HEK293 (cell line): ENCODE data around the gene BOK.

Experiments
- CTCF ChIA-PET: fragments of 350-600 bp; formaldehyde crosslinking; extraction: SDS; loops from one replicate; lab custom pipeline; 2021; ENCODE audit warnings: antibody characterized with exemption; lab: Yijun Ruan, JAX
- POLR2A ChIA-PET: fragments of 300-600 bp; formaldehyde crosslinking; extraction: SDS; loops from one replicate; lab custom pipeline; 2020; ENCODE audit warnings: antibody characterized with exemption, inconsistent platforms; lab: Yijun Ruan, JAX
- H3K27ac ChIP-seq: fragments of 200-500 bp; sonication (Bioruptor generic); 2 replicates; pipeline ENCODE4 v1.5.1; 2014; ENCODE audit warnings: low read depth, low read length, control low read depth, inconsistent platforms; ENCODE audit errors: extremely low read depth
- H3K36me3 ChIP-seq, 2 experiments: fragments of 200-500 bp in 1 of 2; sonication (Bioruptor generic) in 1 of 2; 1 replicate in 1 of 2; 2 replicates in 1 of 2; pipeline ENCODE4 v1.5.1; 2014 to 2017; ENCODE audit warnings: inconsistent platforms in 2 of 2, low read length in 2 of 2; ENCODE audit not compliant: control insufficient read depth in 2 of 2, insufficient read depth in 1 of 2
- H3K4me1 ChIP-seq: fragments of 200-500 bp; sonication (Bioruptor generic); 2 replicates; pipeline ENCODE4 v1.5.1; 2014; ENCODE audit warnings: mild to moderate bottlenecking, low read length, inconsistent platforms; ENCODE audit not compliant: control insufficient read depth, insufficient read depth
- H3K4me3 ChIP-seq: 2 replicates; pipeline ENCODE4 v1.5.1; 2011; ENCODE audit warnings: low read depth, mild to moderate bottlenecking, control low read depth, low read length, moderate library complexity
- H3K9me3 ChIP-seq: fragments of 200-500 bp; sonication (Bioruptor generic); 2 replicates; pipeline ENCODE4 v1.5.1; 2014; ENCODE audit warnings: low read depth, low read length, inconsistent platforms; ENCODE audit not compliant: control insufficient read depth, insufficient read depth
- EGR2 ChIP-seq: fragments of 450-650 bp; formaldehyde crosslinking; IDR thresholded peaks from 2 replicates; pipeline ENCODE4 v1.5.1; 2016; ENCODE audit warnings: low read depth, missing biosample characterization, missing genetic modification characterization
- GFI1B ChIP-seq: fragments of 450-650 bp; formaldehyde crosslinking; IDR thresholded peaks from 2 replicates; pipeline ENCODE4 v1.5.1; 2016; ENCODE audit warnings: missing biosample characterization, missing genetic modification characterization
- GLI4 ChIP-seq: fragments of 450-650 bp; formaldehyde crosslinking; IDR thresholded peaks from 2 replicates; pipeline ENCODE4 v1.5.1; 2016; ENCODE audit warnings: missing biosample characterization, missing genetic modification characterization
- GLIS2 ChIP-seq: fragments of 450-650 bp; formaldehyde crosslinking; IDR thresholded peaks from 2 replicates; pipeline ENCODE4 v1.5.1; 2016; ENCODE audit warnings: missing biosample characterization, missing genetic modification characterization
- KLF1 ChIP-seq: fragments of 450-650 bp; formaldehyde crosslinking; IDR thresholded peaks from 2 replicates; pipeline ENCODE4 v1.5.1; 2016; ENCODE audit warnings: missing biosample characterization, missing genetic modification characterization
- KLF16 ChIP-seq: fragments of 450-650 bp; formaldehyde crosslinking; IDR thresholded peaks from 2 replicates; pipeline ENCODE4 v1.5.1; 2017; ENCODE audit warnings: missing biosample characterization, missing genetic modification characterization
- ZBTB6 ChIP-seq: fragments of 450-650 bp; formaldehyde crosslinking; IDR thresholded peaks from 2 replicates; pipeline ENCODE4 v1.5.1; 2017; ENCODE audit warnings: missing biosample characterization, missing genetic modification characterization
- ZEB2 ChIP-seq: fragments of 450-650 bp; formaldehyde crosslinking; IDR thresholded peaks from 2 replicates; pipeline ENCODE4 v1.5.1; 2016; ENCODE audit warnings: missing biosample characterization, missing genetic modification characterization
- ZFHX2 ChIP-seq: fragments of 450-650 bp; formaldehyde crosslinking; conservative IDR thresholded peaks from 2 replicates; pipeline ENCODE4 v1.5.1; 2016; ENCODE audit warnings: missing biosample characterization, missing genetic modification characterization
- ZIC2 ChIP-seq: fragments of 450-650 bp; formaldehyde crosslinking; IDR thresholded peaks from 2 replicates; pipeline ENCODE4 v1.5.1; 2016; ENCODE audit warnings: missing biosample characterization, missing genetic modification characterization
- ZNF132 ChIP-seq: fragments of 450-650 bp; formaldehyde crosslinking; IDR thresholded peaks from 2 replicates; pipeline ENCODE4 v1.5.1; 2017; ENCODE audit warnings: missing biosample characterization, missing genetic modification characterization, borderline replicate concordance
- ZNF266 ChIP-seq: fragments of 450-650 bp; formaldehyde crosslinking; IDR thresholded peaks from 2 replicates; pipeline ENCODE4 v1.5.1; 2016; ENCODE audit warnings: missing biosample characterization, missing genetic modification characterization, low read depth
- ZNF292 ChIP-seq: fragments of 450-650 bp; formaldehyde crosslinking; IDR thresholded peaks from 2 replicates; pipeline ENCODE4 v1.5.1; 2016; ENCODE audit warnings: low read depth, missing biosample characterization, missing genetic modification characterization, borderline replicate concordance
- ZNF354C ChIP-seq: fragments of 450-650 bp; formaldehyde crosslinking; IDR thresholded peaks from 2 replicates; pipeline ENCODE4 v1.5.1; 2016; ENCODE audit warnings: missing biosample characterization, missing genetic modification characterization, low read depth, borderline replicate concordance
- ZNF398 ChIP-seq: fragments of 450-650 bp; formaldehyde crosslinking; IDR thresholded peaks from 2 replicates; pipeline ENCODE4 v1.5.1; 2017; ENCODE audit warnings: missing biosample characterization, missing genetic modification characterization
- ZNF416 ChIP-seq: fragments of 450-650 bp; formaldehyde crosslinking; IDR thresholded peaks from 2 replicates; pipeline ENCODE4 v1.5.1; 2016; ENCODE audit warnings: missing biosample characterization, missing genetic modification characterization
- ZNF544 ChIP-seq: fragments of 450-650 bp; formaldehyde crosslinking; IDR thresholded peaks from 2 replicates; pipeline ENCODE4 v1.5.0; 2017; ENCODE audit warnings: missing biosample characterization, missing genetic modification characterization
- ZNF610 ChIP-seq: fragments of 450-650 bp; formaldehyde crosslinking; IDR thresholded peaks from 2 replicates; pipeline ENCODE4 v1.5.1; 2016; ENCODE audit warnings: missing biosample characterization, missing genetic modification characterization, borderline replicate concordance
- ZNF664 ChIP-seq: fragments of 450-650 bp; formaldehyde crosslinking; IDR thresholded peaks from 2 replicates; pipeline ENCODE4 v1.5.1; 2016; ENCODE audit warnings: missing biosample characterization, missing genetic modification characterization
- ZNF777 ChIP-seq: fragments of 450-650 bp; formaldehyde crosslinking; IDR thresholded peaks from 2 replicates; pipeline ENCODE4 v1.5.1; 2017; ENCODE audit warnings: missing biosample characterization, missing genetic modification characterization, borderline replicate concordance
- ZNF785 ChIP-seq: fragments of 450-650 bp; formaldehyde crosslinking; IDR thresholded peaks from 2 replicates; pipeline ENCODE4 v1.5.1; 2016; ENCODE audit warnings: missing biosample characterization, missing genetic modification characterization
- ZNF791 ChIP-seq: fragments of 450-650 bp; formaldehyde crosslinking; IDR thresholded peaks from 2 replicates; pipeline ENCODE4 v1.5.1; 2016; ENCODE audit warnings: missing biosample characterization, missing genetic modification characterization
- ZNF843 ChIP-seq: fragments of 450-650 bp; formaldehyde crosslinking; IDR thresholded peaks from 2 replicates; pipeline ENCODE4 v1.5.1; 2016; ENCODE audit warnings: missing biosample characterization, missing genetic modification characterization
- TF ChIP-seq, protein P1 (sequence below): fragments of 450-650 bp; formaldehyde crosslinking; IDR thresholded peaks from 2 replicates; pipeline ENCODE4 v1.5.0; 2017; ENCODE audit warnings: missing biosample characterization, missing genetic modification characterization, borderline replicate concordance
- TF ChIP-seq, protein P2 (sequence below): fragments of 450-650 bp; formaldehyde crosslinking; IDR thresholded peaks from 2 replicates; pipeline ENCODE4 v1.5.1; 2016; ENCODE audit warnings: missing biosample characterization, missing genetic modification characterization

BOK gene

GRCh38 chr2:241551599-241551997, 6.9 kb upstream of the BOK start:
- Histone ChIP-seq H3K27ac (no peak overlapping the region), H3K36me3 (no peaks in the 10 kb centered on the region), H3K9me3 (no peaks in the 10 kb centered on the region), H3K4me3 (no peak overlapping the region), H3K4me1 (peaks cover 9% of the 10 kb centered on the region; the same call in 1 of the 2 replicates)
- ChIA-PET POLR2A (no interaction called here), CTCF (interaction anchor here (1.0 kb wide), 1 partner anchor 327 kb away, joined by 4 read pairs; no protein-coding TSS in a partner anchor)
- 0 out of 2 replicates have a peak, but pooled peaks have one; percentile 26 for TF ChIP-seq ZFHX2 (tag by site-specific recombination)
- TF ChIP-seq ZIC2 (tag by site-specific recombination): no peak
- TF ChIP-seq EGR2: 0 out of 2 replicates have a peak, but pooled peaks have one; percentile 39
- TF ChIP-seq, all 188 proteins: peak for 2

DNA sequence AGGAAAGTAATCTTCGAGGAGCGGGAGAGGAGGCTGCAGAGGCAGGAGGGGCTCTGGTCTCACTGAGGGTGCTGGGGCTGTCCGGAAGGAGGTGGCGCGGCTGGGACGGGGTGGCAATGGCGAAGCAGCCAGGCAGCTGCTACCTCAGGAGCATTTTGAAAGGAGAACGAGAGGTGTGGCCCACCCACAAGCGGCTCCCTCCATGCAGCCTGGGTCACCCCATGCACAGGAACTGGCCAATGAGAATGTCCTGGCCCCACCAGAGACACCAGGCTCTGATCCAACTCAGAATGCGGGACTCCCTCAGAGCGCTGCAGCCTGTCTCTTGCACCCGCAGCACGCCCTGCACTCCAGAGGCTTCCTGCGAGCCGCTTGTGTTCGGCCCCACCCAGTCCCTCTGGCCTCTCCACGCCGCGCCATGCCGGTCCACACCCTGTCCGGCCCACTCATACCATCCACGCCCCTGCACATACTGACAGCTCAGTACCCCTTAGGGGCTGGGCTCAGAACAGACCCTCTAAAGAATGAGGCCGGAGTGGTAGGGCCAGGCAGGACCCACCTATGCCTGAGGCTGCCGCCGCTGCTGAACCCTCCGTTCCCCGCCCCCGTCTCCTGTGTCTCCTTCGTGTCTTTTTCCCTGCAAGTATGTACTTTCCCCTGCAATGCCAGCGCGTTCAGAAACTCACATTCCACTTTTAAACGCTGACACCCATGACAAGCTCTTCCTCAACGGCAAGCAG, 6.4 kb upstream of the BOK start:
- TF ChIP-seq KLF1 (tag by site-specific recombination) (peak; percentile 65), ZNF664 (tag by site-specific recombination) (no peak)
- ChIA-PET POLR2A (no interaction called here), CTCF (interaction anchor here (1.0 kb wide), 1 partner anchor 326 kb away, joined by 4 read pairs; no protein-coding TSS in a partner anchor)
- Histone ChIP-seq H3K36me3 (no peaks in the 10 kb centered on the region), H3K9me3 (no peaks in the 10 kb centered on the region), H3K4me1 (peaks cover 6% of the 10 kb centered on the region; the same call in 1 of the 2 replicates), H3K4me3 (no peak overlapping the region), H3K27ac (no peak overlapping the region)

GRCh38 chr2:241553512-241553830, 5.1 kb upstream of the BOK start:
- H3K9me3 ChIP-seq: no peaks in the 10 kb centered on the region; the same call in 1 of the 2 replicates
- H3K27ac ChIP-seq: no peak overlapping the region
- CTCF ChIA-PET: no interaction called here
- H3K4me3 ChIP-seq: no peak overlapping the region
- H3K36me3 ChIP-seq: no peaks in the 10 kb centered on the region
- peaks cover 5% of the 10 kb centered on the region; the same call in 1 of the 2 replicates for H3K4me1 ChIP-seq
- POLR2A ChIA-PET: no interaction called here
- no peak for TF ChIP-seq GFI1B (tag by site-specific recombination)
- TF ChIP-seq ZNF416: no peak
- no peak for TF ChIP-seq ZEB2
- TF ChIP-seq KLF16 (tag by site-specific recombination): no peak
- no peak for TF ChIP-seq ZNF266 (tag by site-specific recombination)
- no peak for TF ChIP-seq ZBTB6 (tag by site-specific recombination)
- TF ChIP-seq, protein P1, sequence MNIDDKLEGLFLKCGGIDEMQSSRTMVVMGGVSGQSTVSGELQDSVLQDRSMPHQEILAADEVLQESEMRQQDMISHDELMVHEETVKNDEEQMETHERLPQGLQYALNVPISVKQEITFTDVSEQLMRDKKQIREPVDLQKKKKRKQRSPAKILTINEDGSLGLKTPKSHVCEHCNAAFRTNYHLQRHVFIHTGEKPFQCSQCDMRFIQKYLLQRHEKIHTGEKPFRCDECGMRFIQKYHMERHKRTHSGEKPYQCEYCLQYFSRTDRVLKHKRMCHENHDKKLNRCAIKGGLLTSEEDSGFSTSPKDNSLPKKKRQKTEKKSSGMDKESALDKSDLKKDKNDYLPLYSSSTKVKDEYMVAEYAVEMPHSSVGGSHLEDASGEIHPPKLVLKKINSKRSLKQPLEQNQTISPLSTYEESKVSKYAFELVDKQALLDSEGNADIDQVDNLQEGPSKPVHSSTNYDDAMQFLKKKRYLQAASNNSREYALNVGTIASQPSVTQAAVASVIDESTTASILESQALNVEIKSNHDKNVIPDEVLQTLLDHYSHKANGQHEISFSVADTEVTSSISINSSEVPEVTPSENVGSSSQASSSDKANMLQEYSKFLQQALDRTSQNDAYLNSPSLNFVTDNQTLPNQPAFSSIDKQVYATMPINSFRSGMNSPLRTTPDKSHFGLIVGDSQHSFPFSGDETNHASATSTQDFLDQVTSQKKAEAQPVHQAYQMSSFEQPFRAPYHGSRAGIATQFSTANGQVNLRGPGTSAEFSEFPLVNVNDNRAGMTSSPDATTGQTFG: no peak
- TF ChIP-seq ZNF610 (tag by site-specific recombination): no peak
- no peak for TF ChIP-seq ZNF292 (tag by site-specific recombination)
- TF ChIP-seq ZNF791 (tag by site-specific recombination): no peak
- no peak for TF ChIP-seq ZNF354C (tag by site-specific recombination)
- no peak for TF ChIP-seq GLIS2 (tag by site-specific recombination)
- TF ChIP-seq ZNF544 (tag by site-specific recombination): no peak
- TF ChIP-seq ZNF132 (tag by site-specific recombination): no peak
- TF ChIP-seq ZNF398 (tag by site-specific recombination): no peak
- TF ChIP-seq ZNF785 (tag by site-specific recombination): no peak
- TF ChIP-seq ZNF777 (tag by site-specific recombination): no peak
- TF ChIP-seq, protein P2, sequence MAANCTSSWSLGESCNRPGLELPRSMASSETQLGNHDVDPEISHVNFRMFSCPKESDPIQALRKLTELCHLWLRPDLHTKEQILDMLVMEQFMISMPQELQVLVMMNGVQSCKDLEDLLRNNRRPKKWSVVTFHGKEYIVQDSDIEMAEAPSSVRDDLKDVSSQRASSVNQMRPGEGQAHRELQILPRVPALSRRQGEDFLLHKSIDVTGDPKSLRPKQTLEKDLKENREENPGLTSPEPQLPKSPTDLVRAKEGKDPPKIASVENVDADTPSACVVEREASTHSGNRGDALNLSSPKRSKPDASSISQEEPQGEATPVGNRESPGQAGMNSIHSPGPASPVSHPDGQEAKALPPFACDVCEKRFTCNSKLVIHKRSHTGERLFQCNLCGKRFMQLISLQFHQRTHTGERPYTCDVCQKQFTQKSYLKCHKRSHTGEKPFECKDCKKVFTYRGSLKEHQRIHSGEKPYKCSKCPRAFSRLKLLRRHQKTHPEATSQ (tag by site-specific recombination): no peak
- no peak for TF ChIP-seq GLI4 (tag by site-specific recombination)
- TF ChIP-seq ZNF843 (tag by site-specific recombination): no peak
